ENCODE data around the gene DCP1A.

GRCh38 chr3:53346514-53346913 lies 829 bp downstream of the DCP1A start:
- TF ChIP-seq HNRNPL (IDR thresholded peaks at IDR 0.05; ENCODE audit: low read depth, low read length) (no peak), TBP (optimal IDR thresholded peaks at IDR 0.05; ENCODE audit: low read depth, low read length) (no peak), RCOR1 (IDR thresholded peaks at IDR 0.05; ENCODE audit: borderline replicate concordance in 1 of 2, low read depth in 2 of 2, low read length in 2 of 2) (no peak), E2F6 (IDR thresholded peaks at IDR 0.05; ENCODE audit: borderline replicate concordance in 1 of 2, extremely low read depth in 1 of 2, insufficient read depth in 1 of 2, insufficient read length in 1 of 2, low read depth in 1 of 2, low read length in 1 of 2, poor library complexity in 1 of 2, severe bottlenecking in 1 of 2) (no peak)

Data from K562 (cell line).